Measurements from ENCODE around the gene IFNGR1. TPM values are rescaled to one million over a fixed set of nuclear protein-coding genes. Genes with fewer than 3 reads are reported as not detected.

Gene IFNGR1
- total and polyA plus RNA-seq, 2 of the 13 experiments (the other 11 are each of a cell fraction or from before 2014, with no cell fraction given), result 82.8 to 87.8 TPM

- TF ChIP-seq ZNF609 (CRISPR knock-in tag; IDR thresholded peaks at IDR 0.05; ENCODE audit: borderline replicate concordance), result no peak; the same call in 1 of the 2 replicates
- TF ChIP-seq, protein P1, sequence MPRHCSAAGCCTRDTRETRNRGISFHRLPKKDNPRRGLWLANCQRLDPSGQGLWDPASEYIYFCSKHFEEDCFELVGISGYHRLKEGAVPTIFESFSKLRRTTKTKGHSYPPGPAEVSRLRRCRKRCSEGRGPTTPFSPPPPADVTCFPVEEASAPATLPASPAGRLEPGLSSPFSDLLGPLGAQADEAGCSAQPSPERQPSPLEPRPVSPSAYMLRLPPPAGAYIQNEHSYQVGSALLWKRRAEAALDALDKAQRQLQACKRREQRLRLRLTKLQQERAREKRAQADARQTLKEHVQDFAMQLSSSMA (CRISPR knock-in tag; IDR thresholded peaks at IDR 0.05), result no peak
- no peak for TF ChIP-seq ZNF17 (CRISPR knock-in tag; IDR thresholded peaks at IDR 0.05)
- no peak for TF ChIP-seq SSRP1 (CRISPR knock-in tag; IDR thresholded peaks at IDR 0.05)
- peak; percentile 62 for TF ChIP-seq ZNF652 (CRISPR knock-in tag; IDR thresholded peaks at IDR 0.05; ENCODE audit: borderline replicate concordance, low read depth)
- TF ChIP-seq IRF2 (CRISPR knock-in tag; IDR thresholded peaks at IDR 0.05), result peak; percentile 90
- TF ChIP-seq, protein P2, sequence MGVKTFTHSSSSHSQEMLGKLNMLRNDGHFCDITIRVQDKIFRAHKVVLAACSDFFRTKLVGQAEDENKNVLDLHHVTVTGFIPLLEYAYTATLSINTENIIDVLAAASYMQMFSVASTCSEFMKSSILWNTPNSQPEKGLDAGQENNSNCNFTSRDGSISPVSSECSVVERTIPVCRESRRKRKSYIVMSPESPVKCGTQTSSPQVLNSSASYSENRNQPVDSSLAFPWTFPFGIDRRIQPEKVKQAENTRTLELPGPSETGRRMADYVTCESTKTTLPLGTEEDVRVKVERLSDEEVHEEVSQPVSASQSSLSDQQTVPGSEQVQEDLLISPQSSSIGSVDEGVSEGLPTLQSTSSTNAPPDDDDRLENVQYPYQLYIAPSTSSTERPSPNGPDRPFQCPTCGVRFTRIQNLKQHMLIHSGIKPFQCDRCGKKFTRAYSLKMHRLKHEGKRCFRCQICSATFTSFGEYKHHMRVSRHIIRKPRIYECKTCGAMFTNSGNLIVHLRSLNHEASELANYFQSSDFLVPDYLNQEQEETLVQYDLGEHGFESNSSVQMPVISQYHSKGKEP (CRISPR knock-in tag; IDR thresholded peaks at IDR 0.05), result 0 out of 2 replicates have a peak, but pooled peaks have one; percentile 80
- peak; percentile 69; the same call in 1 of the 2 replicates for TF ChIP-seq BATF2 (CRISPR knock-in tag; IDR thresholded peaks at IDR 0.05)
- peak; percentile 92 for TF ChIP-seq SAP130 (CRISPR knock-in tag; IDR thresholded peaks at IDR 0.05; ENCODE audit: low read depth)
- TF ChIP-seq CREM (IDR thresholded peaks at IDR 0.05), result peak; percentile 93
- peak; percentile 65; the same call in 1 of the 2 replicates for TF ChIP-seq CREM (CRISPR knock-in tag; IDR thresholded peaks at IDR 0.05)
- TF ChIP-seq ZNF644 (CRISPR knock-in tag; IDR thresholded peaks at IDR 0.05; ENCODE audit: low read depth), result peak; percentile 34; the same call in 1 of the 2 replicates
- peak; percentile 52; the same call in 1 of the 2 replicates for TF ChIP-seq BRD4 (CRISPR knock-in tag; IDR thresholded peaks at IDR 0.05)
- TF ChIP-seq POGZ (CRISPR knock-in tag; IDR thresholded peaks at IDR 0.05), result peak; percentile 88
- peak; percentile 85 for TF ChIP-seq ZBTB25 (CRISPR knock-in tag; IDR thresholded peaks at IDR 0.05)
- TF ChIP-seq ZNF530 (CRISPR knock-in tag; IDR thresholded peaks at IDR 0.05; ENCODE audit: low read depth), result no peak
- no peak for TF ChIP-seq ZNF484 (CRISPR knock-in tag; IDR thresholded peaks at IDR 0.05; ENCODE audit: borderline replicate concordance, low read depth)
- TF ChIP-seq ZNF33B (CRISPR knock-in tag; IDR thresholded peaks at IDR 0.05), result peak; percentile 85; the same call in 1 of the 2 replicates
- peak; percentile 45; the same call in 1 of the 2 replicates for TF ChIP-seq KLF11 (CRISPR knock-in tag; IDR thresholded peaks at IDR 0.05)
- TF ChIP-seq ZNF354B (CRISPR knock-in tag; IDR thresholded peaks at IDR 0.05), result no peak
- TF ChIP-seq ZNF549 (CRISPR knock-in tag; IDR thresholded peaks at IDR 0.05), result 0 out of 2 replicates have a peak, but pooled peaks have one; percentile 60
- no peak; the same call in 1 of the 2 replicates for TF ChIP-seq ZFP90 (CRISPR knock-in tag; IDR thresholded peaks at IDR 0.05; ENCODE audit: borderline replicate concordance)
These were observed at the start of gene IFNGR1 (continued) for GRCh38 chr6:137218917-137219663.

All from HepG2 (cell line).